ENCODE data around the gene LIN28B.
"Not testable (repeated sequence)": the region's sequence is repeated elsewhere in the genome, so short reads cannot be mapped to it uniquely, and the experiment has no call there.

Gene LIN28B

GRCh38 chr6:105067329-105067728 is 110.4 kb downstream of the LIN28B start:
- DNase-seq (ENCODE audit: low read depth), result no peak

DNA sequence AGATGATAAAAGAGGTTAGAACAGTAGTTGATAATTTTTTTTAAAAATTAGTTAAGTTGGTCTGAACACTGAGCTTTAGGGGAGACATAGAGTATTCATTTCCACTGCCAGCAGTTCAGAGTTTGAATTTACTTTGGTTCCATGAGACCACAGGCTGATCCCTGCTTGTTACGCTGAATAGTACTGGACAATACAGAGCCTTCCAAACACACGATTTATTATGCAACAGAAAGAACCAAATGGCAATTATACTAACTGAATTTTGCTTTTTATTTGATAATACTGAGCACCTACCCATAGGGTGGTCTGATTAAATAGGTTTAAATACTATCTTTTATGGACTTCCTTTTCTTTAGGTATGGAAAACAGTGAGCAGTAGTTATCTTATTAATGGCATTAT is 111.5 kb downstream of the LIN28B start:
- DNase-seq (ENCODE audit: low read depth), result no peak

- peak; percentile 9 for DNase-seq (ENCODE audit: low read depth)
These were observed 113.0 kb downstream of the LIN28B start for GRCh38 chr6:105069821-105070445.

GRCh38 chr6:105072798-105073199 is 115.9 kb downstream of the LIN28B start:
- peak; percentile 13 for DNase-seq (ENCODE audit: low read depth)

DNA sequence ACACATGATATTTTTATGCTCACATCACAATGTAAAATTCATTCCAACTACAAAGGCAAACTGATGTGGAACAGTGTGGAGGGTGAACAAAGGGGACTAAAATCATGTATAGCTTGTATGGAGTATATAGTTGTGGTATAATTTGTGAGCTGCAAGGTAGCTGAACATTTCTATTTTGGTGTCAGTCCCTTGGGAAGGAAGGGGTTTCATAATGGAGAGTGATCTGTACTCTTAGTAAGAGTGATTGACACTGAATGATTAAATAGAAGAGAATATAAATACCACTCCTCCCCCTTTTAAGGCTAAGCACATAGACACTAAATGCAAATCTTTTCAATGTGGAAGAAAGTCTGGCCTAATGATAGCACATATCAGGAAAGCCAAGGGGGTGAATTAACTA is 118.3 kb downstream of the LIN28B start:
- no peak for DNase-seq (ENCODE audit: low read depth)

DNA sequence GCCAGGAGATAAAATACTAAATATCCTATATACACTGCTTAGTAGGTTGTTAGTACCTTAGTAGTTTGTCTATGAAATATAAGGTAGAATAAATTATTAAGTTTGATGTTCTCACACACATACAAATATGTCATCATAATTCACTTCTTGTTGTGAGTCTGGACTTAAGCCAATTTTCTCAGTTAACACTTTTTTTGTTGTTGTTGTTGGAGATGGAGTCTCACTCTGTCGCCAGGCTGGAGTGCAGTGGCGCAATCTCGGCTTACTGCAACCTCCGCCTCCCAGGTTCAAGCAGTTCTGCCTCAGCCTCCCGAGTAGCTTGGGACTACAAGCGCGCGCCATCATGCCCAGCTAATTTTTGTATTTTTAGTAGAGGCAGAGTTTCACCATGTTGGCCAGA is 119.5 kb downstream of the LIN28B start:
- DNase-seq (ENCODE audit: low read depth), result not testable (repeated sequence)

DNA sequence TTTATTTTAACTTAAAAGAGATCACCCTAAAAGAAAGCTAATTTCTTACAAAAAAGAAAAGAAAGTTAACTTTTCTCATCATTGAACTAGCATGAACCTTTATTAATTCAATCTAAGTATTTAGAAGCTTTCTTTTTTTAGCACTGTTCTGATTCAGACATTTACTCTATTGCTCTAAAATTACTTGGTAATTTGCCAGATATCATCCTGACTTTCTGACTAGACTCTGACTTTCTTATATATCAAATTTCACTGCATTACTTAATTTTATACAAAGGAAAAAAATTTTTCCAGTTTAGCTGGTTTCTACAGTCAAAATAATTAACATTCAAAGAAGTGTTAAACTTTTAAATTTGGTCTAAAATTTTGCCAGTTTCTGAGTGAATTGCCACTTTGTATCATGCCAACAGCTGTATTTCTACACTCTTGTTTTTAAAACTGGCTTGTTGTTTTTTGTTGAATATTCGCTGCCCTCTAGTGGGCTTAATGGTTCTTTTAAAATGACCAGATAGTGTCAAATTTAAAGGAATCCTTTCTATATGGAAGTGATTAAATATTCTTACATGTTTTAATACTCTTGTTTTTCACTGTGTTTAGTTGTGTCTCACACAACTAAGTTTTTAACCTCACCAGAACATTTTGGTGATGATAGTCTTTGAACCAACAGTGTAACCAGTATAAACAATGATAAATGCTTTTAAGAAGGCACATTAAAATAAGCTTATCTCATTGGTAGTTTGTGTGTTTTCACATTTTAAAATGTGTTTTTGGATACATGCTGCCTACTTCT is 120.9 kb downstream of the LIN28B start:
- DNase-seq (ENCODE audit: low read depth), result peak; percentile 42

DNA sequence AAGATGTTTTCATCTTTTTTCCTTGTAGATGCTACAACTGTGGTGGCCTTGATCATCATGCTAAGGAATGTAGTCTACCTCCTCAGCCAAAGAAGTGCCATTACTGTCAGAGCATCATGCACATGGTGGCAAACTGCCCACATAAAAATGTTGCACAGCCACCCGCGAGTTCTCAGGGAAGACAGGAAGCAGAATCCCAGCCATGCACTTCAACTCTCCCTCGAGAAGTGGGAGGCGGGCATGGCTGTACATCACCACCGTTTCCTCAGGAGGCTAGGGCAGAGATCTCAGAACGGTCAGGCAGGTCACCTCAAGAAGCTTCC is 121.4 kb downstream of the LIN28B start:
- DNase-seq (ENCODE audit: low read depth), result no peak

GRCh38 chr6:105080279-105080678 is 123.4 kb downstream of the LIN28B start:
- DNase-seq (ENCODE audit: low read depth), result no peak

- DNase-seq (ENCODE audit: low read depth), result not testable (repeated sequence)
These were observed 124.8 kb downstream of the LIN28B start for GRCh38 chr6:105081662-105082061.

DNA sequence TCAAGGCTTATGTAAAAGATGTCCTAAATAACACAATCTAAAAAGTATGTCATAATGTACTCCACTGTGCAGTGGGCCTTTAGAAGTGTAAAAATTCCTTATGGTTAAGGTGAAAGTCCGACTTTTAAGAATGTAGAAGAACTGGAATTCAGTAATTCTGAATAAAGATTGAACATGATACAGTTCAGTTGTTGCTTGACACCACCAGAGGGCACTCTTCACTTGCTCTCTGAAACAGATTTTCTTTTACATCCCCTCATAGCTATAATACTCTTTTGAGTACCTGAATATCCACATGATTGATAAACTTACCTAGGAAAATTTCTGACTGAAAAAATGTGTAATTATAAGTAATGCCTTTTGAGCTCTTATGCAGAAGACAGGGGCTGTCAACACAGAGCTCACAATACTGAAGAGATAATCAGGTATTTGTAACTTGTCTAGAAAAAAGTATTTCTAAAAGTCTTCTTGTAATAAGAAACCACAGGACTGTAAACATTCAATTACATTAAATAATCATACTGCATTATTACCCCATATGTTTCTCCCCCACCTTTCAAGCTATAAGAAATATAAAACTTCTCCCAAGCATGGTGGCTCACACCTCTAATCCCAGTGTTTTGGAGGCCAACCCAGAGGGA is 130.8 kb downstream of the LIN28B start:
- DNase-seq (ENCODE audit: low read depth), result peak; percentile 36

GRCh38 chr6:105091140-105091829 is 134.4 kb downstream of the LIN28B start:
- DNase-seq (ENCODE audit: low read depth), result no peak

DNA sequence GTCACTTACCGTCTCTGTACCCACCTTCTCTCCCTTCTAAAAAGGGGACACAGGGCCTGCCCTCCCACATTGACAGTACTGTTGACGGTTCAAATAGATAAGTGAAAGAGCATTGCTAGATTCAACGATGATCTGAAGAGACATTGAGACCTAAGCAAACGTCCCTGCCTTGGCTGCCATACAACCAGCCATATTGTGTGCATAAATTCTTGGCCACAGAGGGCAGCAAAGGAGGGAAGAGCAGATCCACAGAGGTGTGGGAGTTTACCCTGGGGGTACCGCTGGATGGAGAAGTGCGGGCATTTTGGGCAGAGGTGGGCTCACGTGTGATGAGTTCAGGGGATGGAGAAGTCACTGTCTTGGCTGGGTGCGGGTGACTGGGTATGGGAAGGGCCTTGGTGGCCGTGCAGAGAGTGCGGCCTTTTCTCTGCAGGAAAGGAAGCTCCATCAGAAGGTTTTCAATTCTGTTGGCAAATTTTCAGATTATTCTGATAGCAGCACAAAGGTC is 137.3 kb downstream of the LIN28B start:
- no peak for DNase-seq (ENCODE audit: low read depth)

GRCh38 chr6:105095139-105095538 is 138.2 kb downstream of the LIN28B start:
- DNase-seq (ENCODE audit: low read depth), result no peak

DNA sequence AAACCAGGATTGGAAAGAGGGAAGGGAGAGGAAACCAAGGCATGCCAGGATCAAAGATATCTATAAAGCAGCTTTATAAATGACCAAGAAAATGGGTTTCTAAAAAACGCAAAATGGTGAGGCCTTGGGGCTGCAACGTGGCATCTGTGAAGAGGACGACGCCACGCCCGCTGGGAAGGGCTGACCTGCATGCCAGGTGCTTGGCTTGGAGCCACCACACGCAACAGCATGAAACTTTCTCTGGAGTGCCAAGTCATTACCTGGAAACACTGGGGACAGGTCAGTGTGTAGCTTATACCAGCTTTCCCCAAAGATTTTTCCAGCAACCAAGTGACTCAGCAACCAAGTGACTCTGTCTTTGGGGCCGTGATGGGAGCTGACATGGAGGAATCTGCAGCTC is 140.4 kb downstream of the LIN28B start:
- DNase-seq (ENCODE audit: low read depth), result no peak

DNA sequence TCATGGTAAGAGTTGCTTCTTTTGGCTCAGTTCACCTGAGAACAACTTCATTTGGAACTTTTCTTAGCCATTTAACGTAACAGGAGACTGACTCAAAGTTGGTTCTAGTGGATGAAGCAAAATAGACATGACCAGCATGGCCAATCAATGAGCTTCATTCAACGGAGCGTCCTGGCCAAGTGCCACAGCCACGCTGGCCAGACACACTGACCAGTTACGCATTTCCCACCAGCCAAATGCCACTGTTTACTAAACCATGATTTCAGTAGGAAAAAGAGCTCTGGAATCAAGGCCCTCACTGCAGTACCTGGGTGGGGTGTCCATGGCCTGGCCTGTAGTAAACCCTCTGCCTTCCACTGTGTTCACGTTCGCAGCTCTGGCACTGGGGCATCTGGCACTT is 142.5 kb downstream of the LIN28B start:
- DNase-seq (ENCODE audit: low read depth), result no peak

DNA sequence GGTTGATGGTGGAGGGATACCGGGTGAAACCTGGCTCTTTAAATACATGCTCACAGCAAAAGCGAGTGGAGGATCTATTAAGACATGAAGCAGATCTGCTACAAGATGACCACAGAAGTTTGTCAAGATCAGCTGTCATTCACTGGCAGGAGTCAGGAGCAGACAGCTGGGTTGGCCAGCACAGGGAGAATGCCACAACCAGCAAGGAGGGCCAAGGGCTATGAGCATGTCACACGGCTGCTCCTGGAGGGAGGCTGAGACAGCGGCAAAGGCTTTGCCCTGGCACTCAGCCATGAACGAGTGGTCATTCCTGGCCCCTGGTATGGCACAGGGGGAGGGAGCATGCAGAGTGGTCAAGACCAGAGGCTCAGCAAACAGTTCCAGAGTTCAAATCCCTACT is 145.3 kb downstream of the LIN28B start:
- DNase-seq (ENCODE audit: low read depth), result no peak

DNA sequence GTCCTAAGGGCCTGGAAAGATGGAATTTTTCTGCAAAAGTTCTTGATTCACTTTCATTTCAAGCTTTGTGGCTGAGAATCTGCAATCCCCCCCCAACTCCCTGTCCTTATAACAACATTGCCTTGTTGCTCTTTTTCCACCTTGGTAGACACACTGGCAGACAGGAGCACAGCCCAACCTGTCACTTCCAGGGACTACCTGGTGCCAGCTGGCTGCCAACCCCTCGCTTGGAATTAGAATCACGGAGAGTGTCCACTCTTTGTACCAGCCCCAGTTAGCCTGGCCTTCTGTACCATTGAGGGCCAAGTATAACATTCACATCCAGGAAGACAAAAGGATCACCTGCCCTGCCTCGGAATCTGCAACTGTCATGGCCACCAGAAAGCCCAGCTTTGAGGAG is 148.2 kb downstream of the LIN28B start:
- no peak for DNase-seq (ENCODE audit: low read depth)

- DNase-seq (ENCODE audit: low read depth), result no peak
These were observed 149.4 kb downstream of the LIN28B start for GRCh38 chr6:105106260-105106659.

GRCh38 chr6:105107207-105107606 is 150.3 kb downstream of the LIN28B start:
- DNase-seq (ENCODE audit: low read depth), result no peak

GRCh38 chr6:105108631-105109262 is 151.8 kb downstream of the LIN28B start:
- DNase-seq (ENCODE audit: low read depth), result no peak
